Neural cell (in vitro differentiated cells): ENCODE measurements around the gene SMARCAD1. TPM values are rescaled to one million over a fixed set of nuclear protein-coding genes. Genes with fewer than 3 reads are reported as not detected.
A peak's percentile ranks its signal among the peaks of the same experiment; 100 is the strongest.

Experiments used
- H2AFZ ChIP-seq: fragments of 200-600, 300-800 bp; sonication (generic), shearing (Covaris generic); 2 replicates; pipeline ENCODE4 v1.6.0; 2014; ENCODE audit warnings: low read depth, mild to moderate bottlenecking, antibody characterized with exemption, low read length, moderate library complexity
- H3F3A ChIP-seq: fragments of 200-600 bp; shearing (Covaris generic); 2 replicates; pipeline ENCODE4 v1.6.1; 2016; ENCODE audit warnings: mild to moderate bottlenecking, moderate library complexity, mixed read lengths, antibody characterized with exemption, low read length; ENCODE audit not compliant: insufficient read depth, poor library complexity, severe bottlenecking
- H3K27ac ChIP-seq: fragments of 200-600, 300-800 bp; sonication (generic), shearing (Covaris generic); 2 replicates; pipeline ENCODE4 v1.5.1; 2014; ENCODE audit warnings: mild to moderate bottlenecking, low read length, moderate library complexity
- H3K27me3 ChIP-seq: fragments of 300-800, 200-600 bp; sonication (generic), shearing (Covaris generic); 2 replicates; pipeline ENCODE4 v1.6.0; 2014; ENCODE audit warnings: mild to moderate bottlenecking, low read depth, low read length, moderate library complexity; ENCODE audit not compliant: insufficient read depth
- H3K36me3 ChIP-seq: fragments of 300-800, 200-600 bp; sonication (generic), shearing (Covaris generic); 2 replicates; pipeline ENCODE4 v1.5.1; 2014; ENCODE audit warnings: mild to moderate bottlenecking, antibody characterized with exemption, low read length, moderate library complexity; ENCODE audit not compliant: insufficient read depth
- H3K4me2 ChIP-seq: fragments of 300-800, 200-600 bp; sonication (generic), shearing (Covaris generic); 2 replicates; pipeline ENCODE4 v1.6.0; 2014; ENCODE audit warnings: mild to moderate bottlenecking, low read length
- H3K4me3 ChIP-seq: fragments of 300-800, 200-600 bp; sonication (generic), shearing (Covaris generic); 2 replicates; pipeline ENCODE4 v1.5.1; 2014; ENCODE audit warnings: mild to moderate bottlenecking, low read length, moderate library complexity
- H3K79me2 ChIP-seq: fragments of 200-600 bp; shearing (Covaris generic); replicated peaks from 2 replicates; pipeline ENCODE4 v1.6.0; 2014; ENCODE audit warnings: mild to moderate bottlenecking, low read length, moderate library complexity; ENCODE audit not compliant: insufficient read depth
- H3K9ac ChIP-seq: fragments of 300-800, 200-600 bp; sonication (generic), shearing (Covaris generic); 2 replicates; pipeline ENCODE4 v1.6.1; 2016; ENCODE audit warnings: mild to moderate bottlenecking, low read length, mixed read lengths
- H3K9me2 ChIP-seq: fragments of 200-600 bp; shearing (Covaris generic); 2 replicates; pipeline ENCODE4 v1.6.1; 2016; ENCODE audit warnings: mild to moderate bottlenecking, low read length, mixed read lengths; ENCODE audit not compliant: insufficient read depth
- H3K9me3 ChIP-seq: fragments of 200-600, 300-800 bp; sonication (generic), shearing (Covaris generic); 2 replicates; pipeline ENCODE4 v1.6.1; 2016; ENCODE audit warnings: mild to moderate bottlenecking, mixed run types, low read length, moderate library complexity, mixed read lengths
- H4K20me1 ChIP-seq: fragments of 200-600 bp; shearing (Covaris generic); 2 replicates; pipeline ENCODE4 v1.6.1; 2016; ENCODE audit warnings: mild to moderate bottlenecking, mixed run types; ENCODE audit not compliant: insufficient read depth
- EP300 ChIP-seq: fragments of 450-650 bp; conservative IDR thresholded peaks from 2 replicates; pipeline ENCODE4 v1.6.1; 2014; ENCODE audit warnings: antibody characterized with exemption, mild to moderate bottlenecking, moderate library complexity; ENCODE audit not compliant: poor library complexity, severe bottlenecking
- EZH2 ChIP-seq: fragments of 200-600, 300-800 bp; shearing (Covaris generic), sonication (generic); IDR thresholded peaks from 2 replicates; pipeline ENCODE4 v1.6.1; 2014; ENCODE audit warnings: antibody characterized with exemption, low read length, borderline replicate concordance, mild to moderate bottlenecking; ENCODE audit not compliant: insufficient read depth, poor library complexity, severe bottlenecking
- MXI1 ChIP-seq: fragments of 450-650 bp; conservative IDR thresholded peaks from 2 replicates; pipeline ENCODE4 v1.6.1; 2014; ENCODE audit warnings: antibody characterized with exemption, mild to moderate bottlenecking; ENCODE audit not compliant: poor library complexity, severe bottlenecking
- POLR2AphosphoS5 ChIP-seq: IDR thresholded peaks from 2 replicates; pipeline ENCODE4 v1.6.1; 2012
- RAD21 ChIP-seq: fragments of 450-650 bp; conservative IDR thresholded peaks from 2 replicates; pipeline ENCODE4 v1.6.1; 2014; ENCODE audit warnings: antibody characterized with exemption, mild to moderate bottlenecking, moderate library complexity
- SMC3 ChIP-seq: fragments of 450-650 bp; conservative IDR thresholded peaks from 2 replicates; pipeline ENCODE4 v1.6.1; 2014; ENCODE audit warnings: antibody characterized with exemption, mild to moderate bottlenecking, moderate library complexity; ENCODE audit not compliant: poor library complexity
- TAF1 ChIP-seq: IDR thresholded peaks from 2 replicates; pipeline ENCODE4 v1.6.1; 2012; ENCODE audit warnings: low read depth
- polyA minus RNA-seq: library from RNA; depleted of rRNA, polyadenylated mRNA; stranded (reverse); fragments of >200 nt; gene quantifications from 2 replicates; pipeline ENCODE4 v1.2.3, GENCODE V29; 2014
- polyA plus RNA-seq: library from polyadenylated mRNA; depleted of rRNA; stranded (reverse); fragments of >200 nt; gene quantifications from 2 replicates; pipeline ENCODE4 v1.2.3, GENCODE V29; 2014
- TF ChIP-seq, protein P1 (sequence below): fragments of 450-650 bp; IDR thresholded peaks from 2 replicates; pipeline ENCODE4 v1.5.1; 2014; ENCODE audit warnings: antibody characterized with exemption, mild to moderate bottlenecking, moderate library complexity; ENCODE audit not compliant: poor library complexity, severe bottlenecking
- TF ChIP-seq, protein P2 (sequence below): IDR thresholded peaks from 2 replicates; pipeline ENCODE4 v1.6.1; 2012; ENCODE audit warnings: borderline replicate concordance

Gene SMARCAD1, protein sequence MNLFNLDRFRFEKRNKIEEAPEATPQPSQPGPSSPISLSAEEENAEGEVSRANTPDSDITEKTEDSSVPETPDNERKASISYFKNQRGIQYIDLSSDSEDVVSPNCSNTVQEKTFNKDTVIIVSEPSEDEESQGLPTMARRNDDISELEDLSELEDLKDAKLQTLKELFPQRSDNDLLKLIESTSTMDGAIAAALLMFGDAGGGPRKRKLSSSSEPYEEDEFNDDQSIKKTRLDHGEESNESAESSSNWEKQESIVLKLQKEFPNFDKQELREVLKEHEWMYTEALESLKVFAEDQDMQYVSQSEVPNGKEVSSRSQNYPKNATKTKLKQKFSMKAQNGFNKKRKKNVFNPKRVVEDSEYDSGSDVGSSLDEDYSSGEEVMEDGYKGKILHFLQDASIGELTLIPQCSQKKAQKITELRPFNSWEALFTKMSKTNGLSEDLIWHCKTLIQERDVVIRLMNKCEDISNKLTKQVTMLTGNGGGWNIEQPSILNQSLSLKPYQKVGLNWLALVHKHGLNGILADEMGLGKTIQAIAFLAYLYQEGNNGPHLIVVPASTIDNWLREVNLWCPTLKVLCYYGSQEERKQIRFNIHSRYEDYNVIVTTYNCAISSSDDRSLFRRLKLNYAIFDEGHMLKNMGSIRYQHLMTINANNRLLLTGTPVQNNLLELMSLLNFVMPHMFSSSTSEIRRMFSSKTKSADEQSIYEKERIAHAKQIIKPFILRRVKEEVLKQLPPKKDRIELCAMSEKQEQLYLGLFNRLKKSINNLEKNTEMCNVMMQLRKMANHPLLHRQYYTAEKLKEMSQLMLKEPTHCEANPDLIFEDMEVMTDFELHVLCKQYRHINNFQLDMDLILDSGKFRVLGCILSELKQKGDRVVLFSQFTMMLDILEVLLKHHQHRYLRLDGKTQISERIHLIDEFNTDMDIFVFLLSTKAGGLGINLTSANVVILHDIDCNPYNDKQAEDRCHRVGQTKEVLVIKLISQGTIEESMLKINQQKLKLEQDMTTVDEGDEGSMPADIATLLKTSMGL
- polyA plus RNA-seq, result 118 and 129 TPM in 2 replicates
- 228 and 243 TPM in 2 replicates for polyA minus RNA-seq

DNA sequence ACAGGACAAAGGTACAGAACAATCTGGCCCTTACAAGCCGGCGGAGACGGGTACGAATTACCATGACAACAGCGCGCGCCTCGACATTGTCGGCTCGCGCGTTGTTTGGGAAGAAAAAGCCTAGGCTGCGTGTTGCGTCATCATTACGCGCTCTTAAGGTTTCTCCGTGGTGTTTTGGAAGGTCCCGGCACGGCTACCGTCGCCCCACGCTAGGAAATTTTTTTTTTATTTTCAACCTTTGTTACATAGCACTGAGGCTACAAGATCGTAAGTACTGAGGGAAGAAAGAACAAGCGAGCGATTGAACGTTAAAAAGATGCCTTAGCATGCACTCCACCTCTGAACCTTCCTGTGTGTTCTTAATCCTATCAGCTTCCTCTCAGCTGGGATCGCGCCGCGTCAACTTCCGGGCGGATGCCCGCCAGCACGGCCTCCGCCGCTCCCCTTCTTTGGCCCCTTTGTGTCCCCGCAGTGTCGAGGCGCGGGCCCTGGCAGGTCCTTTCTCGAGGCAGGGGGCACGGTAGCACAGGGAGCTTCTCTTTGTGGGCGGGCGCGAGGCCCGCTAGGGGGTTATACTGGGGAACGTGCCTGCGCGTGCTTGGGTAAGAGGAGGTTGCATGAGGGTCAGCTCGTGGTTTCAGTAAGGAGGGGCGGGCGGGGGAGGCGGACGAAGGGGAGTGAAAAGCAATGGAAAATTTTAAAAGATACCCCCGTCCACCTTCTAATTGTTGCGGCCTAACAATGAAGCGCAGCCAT lies at the start of gene SMARCAD1:
Gene SMARCAD1 (plus strand): TSS at position 397 of the 756 bp plus-strand sequence. CDS start 530 bp downstream, outside the sequence.
- H3K36me3 ChIP-seq, result no peaks in the 10 kb centered on the region
- peak within 1 kb of the TSS; percentile 99 for H3K4me2 ChIP-seq
- no peaks in the 10 kb centered on the region for H3F3A ChIP-seq
- no peaks in the 10 kb centered on the region for H3K9me2 ChIP-seq
- H3K9me3 ChIP-seq, result no peaks in the 10 kb centered on the region
- peak within 1 kb of the TSS; percentile 98 for H3K9ac ChIP-seq
- peak within 1 kb of the TSS; percentile 82 for H3K4me3 ChIP-seq
- peak within 1 kb of the TSS; percentile 78 for H2AFZ ChIP-seq
- no peaks in the 10 kb centered on the region for H4K20me1 ChIP-seq
- peaks cover 34% of the 10 kb centered on the region for H3K79me2 ChIP-seq
- no peaks in the 10 kb centered on the region for H3K27me3 ChIP-seq
- TF ChIP-seq SMC3, result peak; percentile 39
- no peak for TF ChIP-seq EZH2
- TF ChIP-seq, protein P1, sequence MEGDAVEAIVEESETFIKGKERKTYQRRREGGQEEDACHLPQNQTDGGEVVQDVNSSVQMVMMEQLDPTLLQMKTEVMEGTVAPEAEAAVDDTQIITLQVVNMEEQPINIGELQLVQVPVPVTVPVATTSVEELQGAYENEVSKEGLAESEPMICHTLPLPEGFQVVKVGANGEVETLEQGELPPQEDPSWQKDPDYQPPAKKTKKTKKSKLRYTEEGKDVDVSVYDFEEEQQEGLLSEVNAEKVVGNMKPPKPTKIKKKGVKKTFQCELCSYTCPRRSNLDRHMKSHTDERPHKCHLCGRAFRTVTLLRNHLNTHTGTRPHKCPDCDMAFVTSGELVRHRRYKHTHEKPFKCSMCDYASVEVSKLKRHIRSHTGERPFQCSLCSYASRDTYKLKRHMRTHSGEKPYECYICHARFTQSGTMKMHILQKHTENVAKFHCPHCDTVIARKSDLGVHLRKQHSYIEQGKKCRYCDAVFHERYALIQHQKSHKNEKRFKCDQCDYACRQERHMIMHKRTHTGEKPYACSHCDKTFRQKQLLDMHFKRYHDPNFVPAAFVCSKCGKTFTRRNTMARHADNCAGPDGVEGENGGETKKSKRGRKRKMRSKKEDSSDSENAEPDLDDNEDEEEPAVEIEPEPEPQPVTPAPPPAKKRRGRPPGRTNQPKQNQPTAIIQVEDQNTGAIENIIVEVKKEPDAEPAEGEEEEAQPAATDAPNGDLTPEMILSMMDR, result no peak
- peak; percentile 94 for TF ChIP-seq TAF1
- peak; percentile 89 for TF ChIP-seq POLR2AphosphoS5
- peak; percentile 86 for TF ChIP-seq EP300
- peak; percentile 36 for TF ChIP-seq RAD21
- TF ChIP-seq, protein P2, sequence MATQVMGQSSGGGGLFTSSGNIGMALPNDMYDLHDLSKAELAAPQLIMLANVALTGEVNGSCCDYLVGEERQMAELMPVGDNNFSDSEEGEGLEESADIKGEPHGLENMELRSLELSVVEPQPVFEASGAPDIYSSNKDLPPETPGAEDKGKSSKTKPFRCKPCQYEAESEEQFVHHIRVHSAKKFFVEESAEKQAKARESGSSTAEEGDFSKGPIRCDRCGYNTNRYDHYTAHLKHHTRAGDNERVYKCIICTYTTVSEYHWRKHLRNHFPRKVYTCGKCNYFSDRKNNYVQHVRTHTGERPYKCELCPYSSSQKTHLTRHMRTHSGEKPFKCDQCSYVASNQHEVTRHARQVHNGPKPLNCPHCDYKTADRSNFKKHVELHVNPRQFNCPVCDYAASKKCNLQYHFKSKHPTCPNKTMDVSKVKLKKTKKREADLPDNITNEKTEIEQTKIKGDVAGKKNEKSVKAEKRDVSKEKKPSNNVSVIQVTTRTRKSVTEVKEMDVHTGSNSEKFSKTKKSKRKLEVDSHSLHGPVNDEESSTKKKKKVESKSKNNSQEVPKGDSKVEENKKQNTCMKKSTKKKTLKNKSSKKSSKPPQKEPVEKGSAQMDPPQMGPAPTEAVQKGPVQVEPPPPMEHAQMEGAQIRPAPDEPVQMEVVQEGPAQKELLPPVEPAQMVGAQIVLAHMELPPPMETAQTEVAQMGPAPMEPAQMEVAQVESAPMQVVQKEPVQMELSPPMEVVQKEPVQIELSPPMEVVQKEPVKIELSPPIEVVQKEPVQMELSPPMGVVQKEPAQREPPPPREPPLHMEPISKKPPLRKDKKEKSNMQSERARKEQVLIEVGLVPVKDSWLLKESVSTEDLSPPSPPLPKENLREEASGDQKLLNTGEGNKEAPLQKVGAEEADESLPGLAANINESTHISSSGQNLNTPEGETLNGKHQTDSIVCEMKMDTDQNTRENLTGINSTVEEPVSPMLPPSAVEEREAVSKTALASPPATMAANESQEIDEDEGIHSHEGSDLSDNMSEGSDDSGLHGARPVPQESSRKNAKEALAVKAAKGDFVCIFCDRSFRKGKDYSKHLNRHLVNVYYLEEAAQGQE, result peak; percentile 90
- TF ChIP-seq MXI1, result peak; percentile 96
- H3K27ac ChIP-seq, result peak within 1 kb of the TSS; percentile 97
